NCI-H1105 (cell line): ENCODE measurements around the gene SELENON.

Source experiments
- DNase-seq: peaks from one replicate; lab custom pipeline; 2025; lab: John Stamatoyannopoulos, UW

The SELENON gene

DNA sequence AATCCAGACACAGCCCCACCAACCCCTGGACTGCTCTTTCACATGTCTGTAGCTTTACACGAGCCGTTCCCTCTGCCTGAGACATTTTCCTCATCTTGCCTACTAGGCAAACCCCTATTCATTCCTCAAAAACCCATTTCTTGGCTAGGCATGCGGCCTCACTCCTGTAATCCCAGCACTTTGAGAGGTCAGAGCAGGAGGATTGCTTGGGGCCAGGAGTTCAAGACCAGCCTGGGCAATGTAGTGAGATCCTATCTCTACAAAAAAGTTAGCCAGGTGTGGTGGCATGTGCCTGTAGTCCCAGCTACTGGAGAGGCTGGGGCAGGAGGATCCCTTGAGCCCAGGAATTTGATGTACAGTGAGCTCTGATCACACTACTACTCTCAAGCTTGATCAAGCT, 64.4 kb downstream of the SELENON start:
- no peak for DNase-seq

DNA sequence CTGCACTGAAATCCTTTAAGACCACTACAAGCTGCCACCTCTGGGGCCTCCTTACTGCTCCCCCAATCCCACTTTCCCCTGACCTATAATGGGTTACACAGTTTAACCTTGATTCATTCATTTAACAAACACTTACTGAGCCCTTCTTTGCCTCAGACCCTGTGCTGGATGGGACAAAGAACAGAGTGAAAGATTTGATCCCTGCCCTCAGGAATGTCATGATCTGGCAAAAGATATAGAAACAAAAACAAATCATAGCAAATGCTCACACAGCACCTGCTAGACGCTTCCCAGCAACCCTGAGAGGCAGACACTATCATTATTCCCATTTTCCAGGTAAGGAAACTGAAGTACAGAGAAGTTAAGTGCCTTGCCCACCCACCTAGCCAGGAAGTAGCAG, 66.3 kb downstream of the SELENON start:
- no peak for DNase-seq

DNA sequence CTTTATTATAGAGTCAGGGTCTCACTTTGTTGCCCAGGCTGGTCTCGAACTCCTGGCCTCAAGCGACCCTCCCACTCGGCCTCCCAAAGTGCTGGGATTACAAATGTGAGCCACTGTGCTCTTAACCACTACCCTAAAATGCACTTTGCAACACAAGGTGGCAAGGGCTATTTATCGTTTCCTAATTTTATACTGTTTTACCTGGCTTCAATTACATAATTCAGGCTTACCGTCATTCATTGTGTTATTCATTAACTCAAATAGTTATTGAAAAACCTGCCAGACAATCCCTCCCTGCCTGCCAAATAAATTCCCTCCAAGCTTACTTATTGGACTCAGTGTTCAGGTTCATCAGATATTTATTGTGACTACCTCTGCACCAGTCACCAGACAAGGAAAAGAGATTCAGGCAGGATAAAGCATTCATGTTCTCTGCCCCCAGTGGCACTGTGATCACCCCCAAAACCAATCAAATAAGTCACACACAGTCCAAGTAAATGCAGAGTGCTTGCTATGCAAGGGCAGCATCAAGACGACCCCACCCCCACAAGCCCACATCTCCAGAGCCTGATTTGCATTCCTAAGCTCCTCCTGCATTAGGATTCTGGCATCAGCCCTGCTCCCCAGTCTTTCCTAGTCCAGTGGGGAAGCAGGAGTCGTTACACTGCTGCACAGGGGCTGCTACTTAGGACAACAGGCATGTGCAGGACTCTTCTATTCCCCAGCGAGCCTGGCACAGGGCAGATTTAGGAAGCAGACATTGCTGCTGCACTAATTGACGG, 67.4 kb downstream of the SELENON start:
- DNase-seq = no peak
